ENCODE data around the gene ANKRD44.

GRCh38 chr2:196968516-196968915 is 342.1 kb downstream of the ANKRD44 start:
- TF ChIP-seq CTCF (IDR thresholded peaks at IDR 0.05) (no peak), ELK1 (IDR thresholded peaks at IDR 0.05; ENCODE audit: low read depth, low read length) (no peak), POLR2AphosphoS2 (conservative IDR thresholded peaks at IDR 0.05; ENCODE audit: low read length) (no peak), CHD2 (IDR thresholded peaks at IDR 0.05; ENCODE audit: low read length, partially characterized antibody) (no peak), POLR2A (IDR thresholded peaks at IDR 0.05; ENCODE audit: low read length) (no peak), EHMT2 (IDR thresholded peaks at IDR 0.05; ENCODE audit: low read depth) (no peak), HDAC2 (IDR thresholded peaks at IDR 0.05) (no peak), SREBF2 (IDR thresholded peaks at IDR 0.05) (no peak), REST (IDR thresholded peaks at IDR 0.05) (no peak), USF2 (IDR thresholded peaks at IDR 0.05) (no peak), RAD21 (conservative IDR thresholded peaks at IDR 0.05 in 1 of 2, IDR thresholded peaks at IDR 0.05 in 1 of 2) (no peak), EP300 (IDR thresholded peaks at IDR 0.05) (no peak), KDM1A (IDR thresholded peaks at IDR 0.05; ENCODE audit: low read depth) (no peak), RCOR1 (IDR thresholded peaks at IDR 0.05; ENCODE audit: low read depth, low read length) (no peak)

Data from A549 (cell line).